ENCODE measurements around the gene ELK4. TPM values are rescaled to one million over a fixed set of nuclear protein-coding genes. Genes with fewer than 3 reads are reported as not detected.

ELK4 gene
- total and polyA plus RNA-seq, 2 of the 13 experiments (the other 11 are each of a cell fraction or from before 2014, with no cell fraction given): 8.3 to 13.1 TPM

DNA sequence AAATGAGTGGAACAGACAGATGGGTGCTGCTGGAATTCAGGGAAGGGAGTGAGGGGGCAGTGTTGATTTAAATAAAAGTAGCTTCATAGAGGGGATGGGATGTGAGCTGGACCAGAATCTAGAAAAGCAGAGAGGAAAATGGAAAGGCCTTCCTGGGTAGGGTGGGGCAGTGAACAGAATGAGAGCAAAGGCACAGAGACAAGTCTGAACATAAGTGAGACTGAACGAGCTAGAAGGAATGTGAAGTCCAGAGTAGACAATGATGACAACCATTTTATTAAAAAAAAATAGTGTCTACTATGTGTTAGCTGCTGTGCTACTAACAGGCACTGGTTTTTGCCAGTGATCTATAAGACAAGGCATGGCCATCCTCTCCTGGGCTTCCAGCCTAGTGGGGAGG, 36.0 kb downstream of the ELK4 start:
- H3K4me1 ChIP-seq (ENCODE audit: insufficient read depth, low read length): peaks cover 23% of the 10 kb centered on the region
- H3K9ac ChIP-seq (ENCODE audit: insufficient read depth, low read depth, low read length): no peak overlapping the region
- no peak for DNase-seq (ENCODE audit: low spot score)
- ChIA-PET CTCF (ENCODE audit: low intra/inter-chr PET ratio, low total read pairs) (no interaction called here), POLR2A (interaction anchor here (3.3 kb wide), 1 partner anchor 36 kb away, joined by 14 read pairs; the partner anchor contains the start of gene ELK4)
- no peak overlapping the region for H3K4me3 ChIP-seq (replicated peaks in 1 of 3; ENCODE audit: insufficient read depth in 1 of 3, low read depth in 2 of 3, low read length in 3 of 3)
- 84% methylated on average over 1 of the region's 1 CpG for WGBS (ENCODE audit: low lambda C conversion rate)
- H4K20me1 ChIP-seq (ENCODE audit: insufficient read depth, low read length): no peaks in the 10 kb centered on the region
- H2AFZ ChIP-seq (ENCODE audit: low read length): no peak overlapping the region
- H3K4me2 ChIP-seq (ENCODE audit: low read depth, low read length): no peak overlapping the region
- 0 out of 5 replicates have a peak, but pooled peaks cover 0 to 3% of the 10 kb centered on the region in 2 experiments for H3K27me3 ChIP-seq (ENCODE audit: control insufficient read depth in 1 of 2, insufficient read depth in 2 of 2, low read length in 2 of 2)
- H3K36me3 ChIP-seq (replicated peaks in 1 of 2; ENCODE audit: control insufficient read depth in 1 of 2, insufficient read depth in 2 of 2, low read length in 2 of 2): peaks cover 7 to 9% of the 10 kb centered on the region in 2 experiments; a peak in 3 of 5 replicates
- no TSS peak for BruUV-seq (replicated peaks)
- no peak for ATAC-seq
- no peaks in the 10 kb centered on the region for H3K9me3 ChIP-seq (ENCODE audit: low read length)
- intact Hi-C loops (cut with micrococcal nuclease; ENCODE audit: unreplicated experiment): loop anchor here (1.0 kb wide), 1 partner anchor 107 kb away; no protein-coding TSS in a partner anchor
- no peak for FAIRE-seq
- no peak overlapping the region for H3K27ac ChIP-seq (ENCODE audit: extremely low read length, insufficient read depth, low read length)
- in situ Hi-C loops (cut with HindIII; ENCODE audit: extremely low pct_ligation_motif_present, low pct_unique_long_range_greater_than_20kb): no loop called here
- H3K79me2 ChIP-seq (ENCODE audit: insufficient read depth, low read length): no peaks in the 10 kb centered on the region
- TF ChIP-seq ZNF24 (IDR thresholded peaks at IDR 0.05): no peak

DNA sequence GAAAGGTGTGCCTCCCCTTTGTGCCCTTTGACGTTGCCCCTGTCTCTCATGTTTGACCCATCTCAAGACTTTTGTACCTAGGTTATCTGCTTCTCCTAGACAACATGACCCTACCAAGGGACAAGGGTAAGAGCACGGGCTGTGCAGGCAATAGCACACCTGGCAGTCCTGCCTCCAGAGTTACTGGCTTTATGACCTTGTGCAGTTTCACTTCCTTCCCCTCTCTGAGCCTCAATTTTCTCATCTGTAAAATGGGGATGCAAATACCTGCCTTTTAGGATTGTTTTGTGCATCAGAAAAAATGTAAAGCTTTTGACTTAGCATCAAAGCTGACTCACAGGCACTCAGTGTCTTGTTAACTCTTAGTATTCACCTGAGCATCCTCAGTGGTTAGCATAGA, 36.4 kb downstream of the ELK4 start:
- no peak overlapping the region for H3K27ac ChIP-seq (ENCODE audit: extremely low read length, insufficient read depth, low read length)
- no TSS peak for BruUV-seq (replicated peaks)
- no peaks in the 10 kb centered on the region for H3K9me3 ChIP-seq (ENCODE audit: low read length)
- no peak overlapping the region for H3K9ac ChIP-seq (ENCODE audit: insufficient read depth, low read depth, low read length)
- no peaks in the 10 kb centered on the region for H4K20me1 ChIP-seq (ENCODE audit: insufficient read depth, low read length)
- peaks cover 7 to 9% of the 10 kb centered on the region in 2 experiments; a peak in 3 of 5 replicates for H3K36me3 ChIP-seq (replicated peaks in 1 of 2; ENCODE audit: control insufficient read depth in 1 of 2, insufficient read depth in 2 of 2, low read length in 2 of 2)
- in situ Hi-C loops (cut with HindIII; ENCODE audit: extremely low pct_ligation_motif_present, low pct_unique_long_range_greater_than_20kb): no loop called here
- intact Hi-C loops (cut with micrococcal nuclease; ENCODE audit: unreplicated experiment): loop anchor here (1.0 kb wide), 1 partner anchor 108 kb away; no protein-coding TSS in a partner anchor
- no peak overlapping the region for H3K4me2 ChIP-seq (ENCODE audit: low read depth, low read length)
- H3K4me1 ChIP-seq (ENCODE audit: insufficient read depth, low read length): peaks cover 23% of the 10 kb centered on the region
- H3K79me2 ChIP-seq (ENCODE audit: insufficient read depth, low read length): no peaks in the 10 kb centered on the region
- no peak overlapping the region for H2AFZ ChIP-seq (ENCODE audit: low read length)
- DNase-seq (ENCODE audit: low spot score) (no peak), ATAC-seq (no peak), FAIRE-seq (no peak)
- no peak overlapping the region for H3K4me3 ChIP-seq (replicated peaks in 1 of 3; ENCODE audit: insufficient read depth in 1 of 3, low read depth in 2 of 3, low read length in 3 of 3)
- TF ChIP-seq POGK (CRISPR knock-in tag; conservative IDR thresholded peaks at IDR 0.05) (no peak), RBM22 (optimal IDR thresholded peaks at IDR 0.05; ENCODE audit: low read length) (peak; percentile 61), ZNF629 (CRISPR knock-in tag; conservative IDR thresholded peaks at IDR 0.05) (peak; percentile 79)
- H3K27me3 ChIP-seq (ENCODE audit: control insufficient read depth in 1 of 2, insufficient read depth in 2 of 2, low read length in 2 of 2): 0 out of 5 replicates have a peak, but pooled peaks cover 0 to 3% of the 10 kb centered on the region in 2 experiments
- ChIA-PET CTCF (ENCODE audit: low intra/inter-chr PET ratio, low total read pairs) (no interaction called here), POLR2A (interaction anchor here (3.3 kb wide), 1 partner anchor 36 kb away, joined by 14 read pairs; the partner anchor contains the start of gene ELK4)
- 87% methylated on average over 2 of the region's 2 CpGs for WGBS (ENCODE audit: low lambda C conversion rate)
